NCI-H446 treated with DMSO at 0.1 percent for 48 hours (cell line): ENCODE results near the gene NR4A2.
A peak's percentile ranks its signal among the peaks of the same experiment; 100 is the strongest.

Experiments used
- DNase-seq: peaks from one replicate; lab custom pipeline; 2025; lab: John Stamatoyannopoulos, UW

The NR4A2 gene

GRCh38 chr2:156340377-156340776 lies 7.9 kb upstream of the NR4A2 start:
- DNase-seq, result no peak

DNA sequence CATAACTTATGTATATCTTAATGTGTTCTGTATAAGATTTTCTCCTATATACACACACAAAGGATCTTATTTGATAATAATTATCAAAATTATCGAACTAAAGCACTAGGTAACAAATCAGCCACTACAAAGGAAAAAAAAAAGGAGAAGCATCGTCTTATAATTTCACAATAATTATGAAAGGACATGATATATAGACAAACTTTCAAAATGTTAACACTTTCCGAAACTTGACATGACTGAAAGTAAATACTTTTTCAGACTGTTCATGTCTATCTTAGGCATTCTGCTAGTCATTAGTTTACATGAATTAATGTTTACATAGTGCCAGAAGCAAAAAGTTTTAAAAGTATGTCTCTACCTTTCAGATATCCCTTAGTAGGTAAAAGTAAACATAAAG lies 7.3 kb upstream of the NR4A2 start:
- no peak for DNase-seq

DNA sequence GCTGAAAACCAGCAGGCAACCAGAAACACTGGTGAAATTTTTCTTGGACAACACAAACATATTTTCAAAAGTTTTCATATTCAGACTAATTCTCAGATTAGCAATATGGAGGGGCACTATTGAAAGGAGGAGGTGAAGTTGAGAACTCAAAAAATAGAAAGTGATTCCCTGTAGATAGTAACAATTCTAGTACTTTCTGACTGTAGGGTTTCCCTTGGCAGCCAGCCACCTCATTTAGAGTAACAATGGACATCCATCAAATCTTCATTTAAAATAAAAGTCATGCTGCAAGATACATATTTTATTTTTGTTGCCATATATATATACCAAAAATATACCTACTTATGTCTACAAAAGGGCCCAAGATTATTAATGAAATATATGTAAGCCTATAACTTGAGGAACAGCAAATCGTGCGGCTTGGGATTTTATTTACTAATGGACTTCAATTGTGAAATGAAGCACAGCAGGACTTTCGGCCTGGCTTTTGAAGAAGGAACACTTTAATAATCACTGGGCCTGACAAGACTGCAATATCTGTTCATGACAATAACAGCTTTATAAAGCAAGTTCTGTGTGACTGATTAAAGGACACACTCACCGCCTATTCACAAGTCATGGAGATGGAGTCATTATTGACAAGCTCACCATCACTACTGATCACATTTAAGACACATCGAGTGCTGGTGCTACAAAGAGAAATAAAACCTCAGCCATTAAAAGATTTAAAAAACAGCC lies 6.8 kb upstream of the NR4A2 start:
- peak; percentile 48 for DNase-seq

GRCh38 chr2:156338578-156338977 lies 6.1 kb upstream of the NR4A2 start:
- DNase-seq, result no peak

DNA sequence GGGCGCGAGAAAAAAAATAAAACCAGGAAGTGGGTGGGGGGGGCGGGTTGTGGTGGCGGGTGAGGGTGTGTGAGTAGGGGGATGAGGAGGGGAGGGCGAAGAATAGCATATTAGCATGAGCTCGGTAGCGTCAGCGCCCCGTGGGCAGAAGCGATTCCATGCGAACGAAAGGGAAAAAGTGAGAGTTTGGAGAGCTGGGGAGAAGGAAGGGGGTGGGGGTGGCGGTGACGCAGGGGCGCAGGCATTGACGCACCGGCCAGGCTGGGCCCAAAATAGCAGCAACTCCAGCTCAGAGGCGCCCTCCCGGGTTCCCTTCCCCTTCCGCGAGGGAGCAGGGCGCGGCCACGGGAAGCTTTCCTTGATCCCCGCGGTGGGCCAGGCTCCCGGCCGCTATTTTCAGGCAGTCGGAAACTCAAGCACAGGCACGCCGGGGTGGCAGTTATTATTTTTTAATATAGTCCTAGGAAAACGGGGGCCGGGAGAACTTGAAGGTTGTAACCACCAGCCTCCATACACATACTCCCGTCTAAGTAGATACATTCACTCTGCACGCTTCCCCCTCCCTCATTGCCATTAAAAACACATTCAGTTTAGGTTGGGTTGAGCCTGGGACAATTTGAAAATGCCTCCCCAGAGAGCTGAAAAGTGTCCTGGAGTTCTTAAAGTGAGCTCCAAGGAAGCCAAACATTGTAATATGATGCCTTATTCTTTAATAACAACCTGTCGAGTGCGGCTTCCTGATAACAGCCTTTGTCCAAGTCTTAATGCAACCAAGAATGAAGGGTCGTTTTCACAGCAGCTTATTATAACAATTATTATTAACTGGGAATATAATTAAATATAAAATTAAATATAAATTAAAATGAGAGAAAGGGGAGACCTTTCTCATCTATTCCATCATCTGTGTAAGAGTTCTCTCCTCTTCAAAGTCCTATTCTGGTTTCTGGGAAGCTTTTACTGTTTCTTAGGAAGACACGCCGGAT lies 2.3 kb upstream of the NR4A2 start:
- peak; percentile 78 for DNase-seq

GRCh38 chr2:156333951-156334495 lies 1.5 kb upstream of the NR4A2 start:
- DNase-seq, result peak; percentile 33

- peak; percentile 23 for DNase-seq
Measured at GRCh38 chr2:156333274-156333950, 891 bp upstream of the NR4A2 start.

DNA sequence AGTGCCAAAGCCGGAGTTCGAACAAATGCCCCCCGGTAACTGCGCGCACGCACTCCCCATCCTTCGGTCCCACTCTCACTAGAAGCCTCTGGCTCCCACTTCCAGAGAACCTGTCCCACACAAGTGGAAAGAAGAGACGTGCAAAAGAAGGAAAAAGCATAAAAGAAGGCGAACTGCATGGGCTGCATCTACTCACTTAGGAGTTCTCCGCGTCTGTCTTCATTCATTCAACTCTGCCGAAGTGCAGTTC lies 312 bp downstream of the NR4A2 start:
- DNase-seq, result no peak

GRCh38 chr2:156331572-156332283 lies 793 bp downstream of the NR4A2 start:
- no peak for DNase-seq

GRCh38 chr2:156329927-156330726 lies 2.4 kb downstream of the NR4A2 start:
- DNase-seq, result no peak

- no peak for DNase-seq
Measured at GRCh38 chr2:156329031-156329926, 3.2 kb downstream of the NR4A2 start.

DNA sequence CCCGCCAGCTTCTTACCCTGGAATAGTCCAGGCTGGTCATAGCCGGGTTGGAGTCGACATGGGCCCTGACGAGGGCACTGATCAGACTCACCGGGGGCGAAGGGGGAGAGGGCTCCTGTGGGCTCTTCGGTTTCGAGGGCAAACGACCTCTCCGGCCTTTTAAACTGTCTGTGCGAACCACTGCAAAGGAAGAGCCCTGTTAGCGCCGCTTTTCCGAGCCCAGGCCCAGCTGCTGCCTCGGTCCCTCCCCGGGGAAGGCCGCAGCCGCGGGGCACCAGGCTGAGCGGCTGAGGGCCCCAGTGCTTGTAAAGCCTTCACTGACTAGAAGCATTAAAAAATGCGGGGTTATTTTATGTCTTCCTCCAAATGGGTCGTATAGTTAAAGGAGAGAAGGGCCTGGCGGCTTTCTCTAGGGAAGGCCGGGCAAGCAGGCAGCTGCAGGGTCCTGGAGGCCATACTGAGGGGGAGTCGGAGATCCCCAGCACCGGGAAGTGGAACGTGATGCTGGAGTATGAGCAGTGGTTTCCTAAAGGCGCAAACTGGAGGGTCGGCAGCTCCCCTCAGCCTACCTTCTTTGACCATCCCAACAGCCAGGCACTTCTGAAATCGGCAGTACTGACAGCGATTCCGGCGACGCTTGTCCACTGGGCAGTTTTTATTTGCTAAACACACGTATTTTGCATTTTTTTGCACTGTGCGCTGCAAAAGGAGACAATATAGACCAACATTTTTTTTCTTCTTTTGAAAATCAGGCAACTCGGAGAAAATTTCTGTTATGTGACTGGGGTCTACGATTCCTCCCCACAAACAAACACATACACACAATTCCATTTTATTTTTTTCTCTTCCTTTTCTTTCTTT lies 4.5 kb downstream of the NR4A2 start:
- no peak for DNase-seq

- DNase-seq, result no peak
Measured at GRCh38 chr2:156326526-156327095, 5.9 kb downstream of the NR4A2 start.

- DNase-seq, result no peak
Measured at GRCh38 chr2:156325688-156326525, 6.6 kb downstream of the NR4A2 start.

DNA sequence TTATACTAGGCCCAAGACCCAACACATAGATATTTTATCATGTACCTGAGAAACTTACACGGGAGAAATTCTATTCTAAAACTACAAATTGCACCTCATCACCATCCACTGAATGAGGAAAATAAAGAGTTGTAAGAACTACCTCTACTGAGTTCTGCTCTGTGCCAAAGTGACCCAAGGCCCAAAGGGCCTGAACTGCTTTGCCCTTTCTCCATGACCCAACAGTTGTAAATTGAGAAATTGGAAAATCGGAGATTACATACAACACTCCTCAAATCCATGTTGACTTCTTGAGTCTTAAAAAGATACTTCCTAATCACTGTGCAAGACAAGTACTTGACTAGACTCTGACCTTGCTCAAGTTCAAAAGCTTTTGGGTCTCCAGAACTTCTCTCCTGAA lies 8.8 kb downstream of the NR4A2 start:
- no peak for DNase-seq

GRCh38 chr2:156322686-156323231 lies 9.8 kb downstream of the NR4A2 start:
- no peak for DNase-seq

DNA sequence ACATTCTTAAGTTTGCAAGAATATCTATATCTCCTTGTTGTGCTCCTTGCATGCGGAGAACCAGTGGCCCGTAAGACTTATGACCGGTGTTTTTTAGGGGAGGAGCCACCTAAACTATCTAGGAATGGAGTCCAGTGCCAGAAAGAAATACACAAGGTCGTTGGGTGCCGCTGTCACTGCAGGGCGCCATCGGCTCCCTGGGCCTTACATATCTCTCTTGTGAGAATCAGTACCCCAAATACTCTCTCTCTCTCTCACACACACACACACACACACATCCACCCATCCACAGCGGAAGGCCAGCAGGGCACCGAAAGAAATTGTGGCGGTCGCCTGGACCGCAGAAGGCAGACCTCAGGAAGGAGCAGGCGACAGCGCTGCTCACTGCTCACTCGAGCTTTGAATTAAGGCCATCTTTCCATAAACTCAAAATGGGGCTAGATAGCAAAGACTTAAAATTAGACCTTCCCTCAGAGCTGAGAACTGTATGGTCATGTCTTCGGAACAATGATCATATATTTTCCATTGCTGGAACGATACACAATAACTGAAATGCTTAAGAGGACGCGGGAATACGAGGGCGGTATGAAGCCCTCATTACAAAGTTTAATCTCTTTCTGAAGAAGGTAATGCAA lies 10.4 kb downstream of the NR4A2 start:
- no peak for DNase-seq
